Measurements from ENCODE around the gene PATL2. TPM values are rescaled to one million over a fixed set of nuclear protein-coding genes. Genes with fewer than 3 reads are reported as not detected.
"Not testable (repeated sequence)": the region's sequence is repeated elsewhere in the genome, so short reads cannot be mapped to it uniquely, and the experiment has no call there.

The PATL2 gene
- total RNA-seq, 1 donor from 2014 or later: 0.33 TPM

DNA sequence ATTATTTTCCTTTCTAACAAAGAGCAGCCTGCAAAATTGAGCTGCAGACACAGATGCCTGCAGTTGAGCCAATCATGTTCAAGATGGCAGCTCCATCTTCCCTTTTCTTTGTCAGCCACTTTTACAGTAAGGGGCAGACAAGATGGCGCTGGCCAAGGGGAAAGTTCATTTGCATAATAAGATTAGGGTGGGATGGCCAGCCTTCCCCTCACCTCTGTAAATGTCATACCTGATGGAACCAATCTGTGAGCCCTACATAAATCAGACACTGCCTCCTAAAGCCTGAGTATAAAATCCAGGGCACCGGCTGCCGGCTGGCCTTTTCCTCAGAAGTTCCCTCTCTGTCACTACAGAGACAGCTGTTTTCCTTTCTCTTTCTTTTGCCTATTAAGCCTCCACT lies 15.8 kb downstream of the PATL2 start:
- H3K27me3 ChIP-seq (ENCODE audit: control insufficient read depth, insufficient read depth, low read length): no peaks in the 10 kb centered on the region
- no peak for DNase-seq (ENCODE audit: low read depth)
- TF ChIP-seq, protein P1, sequence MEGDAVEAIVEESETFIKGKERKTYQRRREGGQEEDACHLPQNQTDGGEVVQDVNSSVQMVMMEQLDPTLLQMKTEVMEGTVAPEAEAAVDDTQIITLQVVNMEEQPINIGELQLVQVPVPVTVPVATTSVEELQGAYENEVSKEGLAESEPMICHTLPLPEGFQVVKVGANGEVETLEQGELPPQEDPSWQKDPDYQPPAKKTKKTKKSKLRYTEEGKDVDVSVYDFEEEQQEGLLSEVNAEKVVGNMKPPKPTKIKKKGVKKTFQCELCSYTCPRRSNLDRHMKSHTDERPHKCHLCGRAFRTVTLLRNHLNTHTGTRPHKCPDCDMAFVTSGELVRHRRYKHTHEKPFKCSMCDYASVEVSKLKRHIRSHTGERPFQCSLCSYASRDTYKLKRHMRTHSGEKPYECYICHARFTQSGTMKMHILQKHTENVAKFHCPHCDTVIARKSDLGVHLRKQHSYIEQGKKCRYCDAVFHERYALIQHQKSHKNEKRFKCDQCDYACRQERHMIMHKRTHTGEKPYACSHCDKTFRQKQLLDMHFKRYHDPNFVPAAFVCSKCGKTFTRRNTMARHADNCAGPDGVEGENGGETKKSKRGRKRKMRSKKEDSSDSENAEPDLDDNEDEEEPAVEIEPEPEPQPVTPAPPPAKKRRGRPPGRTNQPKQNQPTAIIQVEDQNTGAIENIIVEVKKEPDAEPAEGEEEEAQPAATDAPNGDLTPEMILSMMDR (IDR thresholded peaks at IDR 0.05; ENCODE audit: insufficient read depth, low read length, poor library complexity, severe bottlenecking): no peak

DNA sequence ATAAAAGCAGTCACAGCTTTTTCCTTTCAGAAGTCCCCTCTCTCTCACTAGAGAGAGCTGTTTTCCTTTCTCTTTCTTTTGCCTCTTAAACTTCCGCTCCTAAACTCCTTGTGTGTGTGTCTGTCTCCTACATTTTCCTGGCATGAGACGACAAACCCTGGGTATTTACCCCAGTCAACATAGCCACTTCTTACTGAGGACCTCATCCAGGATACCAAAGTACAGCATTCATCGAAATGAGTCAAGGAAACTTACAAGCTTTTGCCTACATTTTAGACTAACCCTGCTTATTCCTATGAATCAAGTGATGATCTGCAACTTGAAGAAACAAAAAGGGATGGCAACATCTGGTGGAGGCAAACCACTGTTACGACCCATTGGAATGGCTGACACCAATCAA lies 16.7 kb downstream of the PATL2 start:
- H3K36me3 ChIP-seq (ENCODE audit: control insufficient read depth, insufficient read depth, low read length): no peaks in the 10 kb centered on the region
- no peaks in the 10 kb centered on the region for H3K27me3 ChIP-seq (ENCODE audit: control insufficient read depth, insufficient read depth, low read length)
- TF ChIP-seq, protein P1 (IDR thresholded peaks at IDR 0.05; ENCODE audit: insufficient read depth, low read length, poor library complexity, severe bottlenecking): no peak
- no peak overlapping the region for H3K4me3 ChIP-seq (ENCODE audit: low read depth, low read length)
- no peak for DNase-seq (ENCODE audit: low read depth)

More for the DNA sequence above, 15.8 kb downstream of the PATL2 start:
- H3K36me3 ChIP-seq (ENCODE audit: control insufficient read depth, insufficient read depth, low read length): no peaks in the 10 kb centered on the region
- H3K4me3 ChIP-seq (ENCODE audit: low read depth, low read length): no peak overlapping the region

DNA sequence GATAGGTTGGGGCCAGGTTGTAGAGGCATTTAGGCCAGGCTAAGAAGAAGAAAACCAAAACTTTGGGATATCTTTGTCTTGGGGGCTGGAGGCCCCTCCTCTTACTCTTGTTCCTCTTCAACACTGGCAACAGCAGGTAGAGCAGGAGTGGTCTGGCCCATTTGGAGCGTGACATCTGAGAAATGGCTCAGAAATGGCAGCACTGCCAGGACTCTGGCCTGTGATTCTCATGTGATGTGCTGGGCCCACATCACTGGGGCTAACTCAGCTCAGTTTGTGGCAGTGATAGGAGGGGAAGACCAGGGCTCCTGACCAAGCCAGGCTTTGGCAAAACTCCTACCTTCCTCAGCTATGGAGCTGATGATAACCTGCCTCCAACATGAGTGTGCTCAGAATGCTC lies 18.5 kb downstream of the PATL2 start:
- no peak for DNase-seq (ENCODE audit: low read depth)
- TF ChIP-seq, protein P1 (IDR thresholded peaks at IDR 0.05; ENCODE audit: insufficient read depth, low read length, poor library complexity, severe bottlenecking): no peak
- no peak overlapping the region for H3K4me3 ChIP-seq (ENCODE audit: low read depth, low read length)
- no peaks in the 10 kb centered on the region for H3K27me3 ChIP-seq (ENCODE audit: control insufficient read depth, insufficient read depth, low read length)
- H3K36me3 ChIP-seq (ENCODE audit: control insufficient read depth, insufficient read depth, low read length): no peaks in the 10 kb centered on the region

DNA sequence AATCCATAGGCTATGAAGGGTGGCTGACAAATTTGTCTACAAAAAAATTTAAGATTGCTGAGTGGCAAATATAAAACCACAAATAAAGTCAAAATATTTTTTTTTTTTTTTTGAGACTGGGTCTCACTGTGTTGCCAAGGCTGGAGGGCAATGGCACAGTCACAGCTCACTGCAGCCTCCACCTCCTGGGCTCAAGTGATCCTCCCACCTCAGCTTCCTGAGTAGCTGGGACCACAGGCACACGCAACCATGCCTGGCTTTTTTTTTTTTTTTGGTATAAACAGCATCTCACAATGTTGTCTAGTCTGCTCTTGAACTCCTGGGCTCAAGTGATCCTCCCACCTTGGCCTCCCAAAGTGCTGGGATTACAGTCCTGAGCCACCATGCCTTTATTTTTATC lies 20.9 kb downstream of the PATL2 start:
- DNase-seq (ENCODE audit: low read depth); H3K4me3 ChIP-seq (ENCODE audit: low read depth, low read length); H3K27me3 ChIP-seq (ENCODE audit: control insufficient read depth, insufficient read depth, low read length); H3K36me3 ChIP-seq (ENCODE audit: control insufficient read depth, insufficient read depth, low read length): not testable (repeated sequence)

DNA sequence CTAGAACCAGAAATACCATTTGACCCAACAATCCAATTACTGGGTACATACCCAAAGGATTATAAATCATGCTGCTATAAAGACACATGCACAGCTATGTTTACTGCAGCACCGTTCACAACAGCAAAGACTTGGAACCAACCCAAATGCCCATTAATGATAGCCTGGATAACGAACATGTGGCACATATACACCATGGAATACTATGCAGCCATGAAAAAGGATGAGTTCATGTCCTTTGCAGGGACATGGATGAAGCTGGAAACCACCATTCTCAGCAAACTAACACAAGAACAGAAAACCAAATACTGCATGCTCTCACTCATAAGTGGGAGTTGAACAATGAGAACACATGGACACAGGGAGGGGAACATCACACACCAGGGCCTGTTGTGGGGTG lies 21.8 kb downstream of the PATL2 start:
- H3K27me3 ChIP-seq (ENCODE audit: control insufficient read depth, insufficient read depth, low read length); H3K36me3 ChIP-seq (ENCODE audit: control insufficient read depth, insufficient read depth, low read length); H3K4me3 ChIP-seq (ENCODE audit: low read depth, low read length); DNase-seq (ENCODE audit: low read depth): not testable (repeated sequence)

DNA sequence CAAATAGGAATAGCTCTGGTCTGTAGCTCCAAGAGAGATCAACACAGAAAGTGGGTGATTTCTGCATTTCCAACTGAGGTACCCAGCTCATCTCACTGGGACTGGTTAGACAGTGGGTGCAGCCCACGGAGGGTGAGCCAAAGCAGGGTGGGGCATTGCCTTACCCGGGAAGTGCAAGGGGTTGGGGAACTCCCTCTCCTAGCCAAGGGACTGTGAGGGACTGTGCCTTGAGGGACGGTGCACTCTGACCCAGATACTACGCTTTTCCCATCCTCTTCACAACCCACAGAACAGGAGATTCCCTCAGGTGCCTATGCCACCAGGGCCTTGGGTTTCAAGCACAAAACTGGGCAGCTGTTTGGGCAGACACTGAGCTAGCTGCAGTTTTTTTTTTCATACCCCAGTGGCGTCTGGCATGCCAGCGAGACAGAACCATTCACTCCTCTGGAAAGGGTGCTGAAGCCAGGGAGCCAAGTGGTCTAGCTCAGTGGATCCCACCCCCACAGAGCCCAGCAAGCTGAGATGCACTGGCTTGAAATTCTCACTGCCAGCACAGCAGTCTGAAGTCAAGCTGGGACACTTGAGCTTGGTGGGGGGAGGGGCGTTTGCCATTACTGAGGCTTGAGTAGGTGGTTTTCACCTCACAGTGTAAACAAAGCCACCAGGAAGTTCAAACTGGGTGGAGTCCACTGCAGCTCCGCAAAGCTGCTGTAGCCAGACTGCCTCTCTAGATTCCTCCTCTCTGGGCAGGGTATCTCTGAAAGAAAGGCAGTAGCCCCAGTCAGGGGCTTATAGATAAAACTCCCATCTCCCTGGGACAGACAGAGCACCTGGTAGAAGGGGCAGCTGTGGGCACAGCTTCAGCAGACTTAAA lies 28.1 kb downstream of the PATL2 start:
- H3K27me3 ChIP-seq (ENCODE audit: control insufficient read depth, insufficient read depth, low read length); H3K4me3 ChIP-seq (ENCODE audit: low read depth, low read length); DNase-seq (ENCODE audit: low read depth); H3K36me3 ChIP-seq (ENCODE audit: control insufficient read depth, insufficient read depth, low read length): not testable (repeated sequence)

DNA sequence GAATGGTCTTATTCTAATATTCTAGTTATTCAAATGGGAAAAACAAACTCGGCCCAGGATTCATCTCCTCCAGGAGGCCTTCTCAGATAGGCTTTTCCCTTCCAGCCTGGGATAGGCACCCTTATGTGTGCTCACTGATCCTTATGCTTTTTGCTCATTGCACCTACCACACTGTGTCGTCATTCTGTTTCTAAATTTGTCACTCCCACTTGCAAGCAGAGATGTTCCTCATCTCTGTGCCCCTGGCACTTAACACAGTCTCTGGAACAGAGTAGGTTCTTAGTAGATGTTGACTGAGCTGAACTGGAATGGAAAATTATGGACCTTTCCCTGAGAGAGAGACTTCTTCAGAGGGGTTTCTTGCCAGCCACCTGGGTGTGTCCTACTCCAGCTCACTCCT lies 28.9 kb downstream of the PATL2 start:
- no peak for DNase-seq (ENCODE audit: low read depth)
- Histone ChIP-seq H3K36me3 (ENCODE audit: control insufficient read depth, insufficient read depth, low read length) (no peaks in the 10 kb centered on the region), H3K27me3 (ENCODE audit: control insufficient read depth, insufficient read depth, low read length) (no peaks in the 10 kb centered on the region), H3K4me3 (ENCODE audit: low read depth, low read length) (no peak overlapping the region)
- TF ChIP-seq, protein P1 (IDR thresholded peaks at IDR 0.05; ENCODE audit: insufficient read depth, low read length, poor library complexity, severe bottlenecking): no peak
